ENCODE measurements around the gene TDRD10. TPM values are rescaled to one million over a fixed set of nuclear protein-coding genes. Genes with fewer than 3 reads are reported as not detected.

Gene TDRD10
- total RNA-seq, 4 donors from 2014 or later: 0.61 to 4.2 (median 0.62) TPM

DNA sequence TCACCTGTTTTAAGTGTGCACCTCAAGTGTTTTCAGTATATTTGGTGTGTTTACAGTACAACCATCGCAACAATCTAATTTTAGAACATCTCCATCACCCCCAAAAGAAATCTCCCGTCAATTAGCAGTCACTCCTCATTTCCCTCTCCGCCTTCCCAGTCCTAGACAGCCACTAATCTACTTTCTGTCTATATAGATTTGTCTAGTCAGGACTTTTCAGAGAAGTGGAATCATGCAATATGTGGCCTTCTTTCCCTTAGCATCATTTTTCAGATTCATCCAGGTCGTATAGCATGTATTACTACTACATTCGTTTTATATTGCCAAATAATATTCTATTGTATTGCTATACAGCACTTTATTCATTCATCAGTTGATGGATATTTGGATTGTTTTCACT lies 1.9 kb downstream of the TDRD10 start:
- no peak for DNase-seq
- ATAC-seq: no peak
- no peaks in the 10 kb centered on the region for H3K36me3 ChIP-seq
- H3K9me3 ChIP-seq: peaks cover 0 to 2% (median 0%) of the 10 kb centered on the region in 3 donors
- peaks cover 33 to 64% (median 39%) of the 10 kb centered on the region in 3 donors for H3K27me3 ChIP-seq
- H3K27ac ChIP-seq: no peak overlapping the region
- intact Hi-C loops (cut with DNase I; ENCODE audit: low total_unique reads) (no loop called here), in situ Hi-C loops (cut with MboI; ENCODE audit: low sequenced_read_pairs in 4 of 4) (no loop called here)
- TF ChIP-seq, protein P1, sequence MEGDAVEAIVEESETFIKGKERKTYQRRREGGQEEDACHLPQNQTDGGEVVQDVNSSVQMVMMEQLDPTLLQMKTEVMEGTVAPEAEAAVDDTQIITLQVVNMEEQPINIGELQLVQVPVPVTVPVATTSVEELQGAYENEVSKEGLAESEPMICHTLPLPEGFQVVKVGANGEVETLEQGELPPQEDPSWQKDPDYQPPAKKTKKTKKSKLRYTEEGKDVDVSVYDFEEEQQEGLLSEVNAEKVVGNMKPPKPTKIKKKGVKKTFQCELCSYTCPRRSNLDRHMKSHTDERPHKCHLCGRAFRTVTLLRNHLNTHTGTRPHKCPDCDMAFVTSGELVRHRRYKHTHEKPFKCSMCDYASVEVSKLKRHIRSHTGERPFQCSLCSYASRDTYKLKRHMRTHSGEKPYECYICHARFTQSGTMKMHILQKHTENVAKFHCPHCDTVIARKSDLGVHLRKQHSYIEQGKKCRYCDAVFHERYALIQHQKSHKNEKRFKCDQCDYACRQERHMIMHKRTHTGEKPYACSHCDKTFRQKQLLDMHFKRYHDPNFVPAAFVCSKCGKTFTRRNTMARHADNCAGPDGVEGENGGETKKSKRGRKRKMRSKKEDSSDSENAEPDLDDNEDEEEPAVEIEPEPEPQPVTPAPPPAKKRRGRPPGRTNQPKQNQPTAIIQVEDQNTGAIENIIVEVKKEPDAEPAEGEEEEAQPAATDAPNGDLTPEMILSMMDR (IDR thresholded peaks at IDR 0.05 in 4 of 5, conservative IDR thresholded peaks at IDR 0.05 in 1 of 5): no peak
- TF ChIP-seq POLR2A (IDR thresholded peaks at IDR 0.05): no peak
- peaks cover 4 to 5% of the 10 kb centered on the region in 2 donors for H3K4me1 ChIP-seq
- H3K4me3 ChIP-seq: no peak overlapping the region

DNA sequence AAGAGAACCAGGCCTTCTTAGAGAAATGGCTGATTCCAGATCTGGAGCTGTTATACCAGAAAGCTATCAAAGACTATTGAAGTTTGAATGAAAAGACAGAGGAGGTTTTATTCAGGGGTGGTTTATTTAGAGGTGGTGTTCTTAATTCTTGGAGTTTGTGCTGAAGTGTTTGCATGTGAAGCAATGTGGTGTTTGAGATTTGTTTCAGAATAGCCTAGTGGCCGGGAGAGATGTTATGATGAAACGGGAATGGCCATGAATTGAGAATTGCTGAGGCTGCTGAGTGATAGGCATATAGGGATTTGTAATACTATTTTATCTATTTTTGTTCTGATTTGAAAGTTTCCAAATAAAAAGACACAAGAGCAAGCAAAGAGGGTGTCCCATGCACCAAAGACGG lies 10.7 kb downstream of the TDRD10 start:
- H3K9me3 ChIP-seq: no peaks in the 10 kb centered on the region
- no peaks in the 10 kb centered on the region for H3K27me3 ChIP-seq
- DNase-seq (no peak), ATAC-seq (no peak)
- no peaks in the 10 kb centered on the region for H3K36me3 ChIP-seq
- no peak overlapping the region for H3K27ac ChIP-seq
- no peak overlapping the region for H3K4me3 ChIP-seq
- in situ Hi-C loops (cut with MboI; ENCODE audit: low sequenced_read_pairs in 4 of 4) (no loop called here), intact Hi-C loops (cut with DNase I; ENCODE audit: low total_unique reads) (no loop called here)
- H3K4me1 ChIP-seq: no peaks in the 10 kb centered on the region
- TF ChIP-seq, protein P1 (IDR thresholded peaks at IDR 0.05 in 4 of 5, conservative IDR thresholded peaks at IDR 0.05 in 1 of 5): no peak
- TF ChIP-seq POLR2A (IDR thresholded peaks at IDR 0.05): no peak

DNA sequence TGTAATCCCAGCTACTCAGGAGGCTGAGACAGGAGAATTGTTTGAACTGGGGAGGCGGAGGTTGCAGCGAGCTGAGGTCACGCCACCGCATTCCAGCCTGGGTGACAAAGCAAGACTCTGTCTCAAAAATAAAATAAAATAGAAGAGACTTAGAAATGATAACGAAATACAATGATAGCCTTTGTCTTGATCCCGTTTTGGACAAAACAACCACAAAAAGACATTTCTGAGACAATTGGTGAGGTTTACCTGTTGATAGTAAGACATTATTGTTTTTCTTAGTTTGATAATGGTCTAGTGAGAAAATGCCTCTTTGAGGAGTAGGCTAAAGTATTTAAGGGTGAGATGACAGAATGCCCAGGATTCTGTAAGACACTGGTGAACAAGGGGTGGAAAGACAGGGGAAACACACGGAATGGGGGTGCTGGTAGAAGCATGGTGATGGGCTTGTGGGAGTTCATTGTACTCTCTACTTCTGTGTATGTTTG lies 12.1 kb downstream of the TDRD10 start:
- in situ Hi-C loops (cut with MboI; ENCODE audit: low sequenced_read_pairs in 4 of 4): no loop called here
- H3K27me3 ChIP-seq: no peaks in the 10 kb centered on the region
- H3K27ac ChIP-seq: no peak overlapping the region
- no peak for TF ChIP-seq POLR2A (IDR thresholded peaks at IDR 0.05)
- TF ChIP-seq, protein P1 (IDR thresholded peaks at IDR 0.05 in 4 of 5, conservative IDR thresholded peaks at IDR 0.05 in 1 of 5): no peak
- H3K9me3 ChIP-seq: no peaks in the 10 kb centered on the region
- ATAC-seq (no peak), DNase-seq (no peak)
- no peak overlapping the region for H3K4me3 ChIP-seq
- intact Hi-C loops (cut with DNase I; ENCODE audit: low total_unique reads): no loop called here
- H3K36me3 ChIP-seq: no peaks in the 10 kb centered on the region
- no peaks in the 10 kb centered on the region for H3K4me1 ChIP-seq

DNA sequence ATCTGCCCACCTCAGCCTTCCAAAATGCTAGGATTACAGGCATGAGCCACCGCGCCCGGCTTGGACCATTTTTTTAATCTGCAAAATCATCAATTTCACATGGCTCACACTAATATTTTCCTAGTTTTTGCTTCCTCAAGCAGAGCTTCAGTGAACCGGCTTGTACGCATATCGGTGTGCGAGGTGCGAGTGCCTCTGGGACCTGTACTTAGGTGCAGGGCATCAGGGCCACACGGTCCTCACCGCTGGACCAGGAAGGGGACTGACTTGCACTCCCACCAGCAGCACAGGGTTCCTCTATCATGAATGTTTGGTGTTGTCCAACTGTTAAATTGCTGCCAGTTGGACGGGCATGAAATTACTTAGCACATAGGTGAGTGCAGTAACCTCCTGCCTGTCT lies 15.6 kb downstream of the TDRD10 start:
- TF ChIP-seq POLR2A (IDR thresholded peaks at IDR 0.05): no peak
- TF ChIP-seq, protein P1 (IDR thresholded peaks at IDR 0.05 in 4 of 5, conservative IDR thresholded peaks at IDR 0.05 in 1 of 5): no peak

DNA sequence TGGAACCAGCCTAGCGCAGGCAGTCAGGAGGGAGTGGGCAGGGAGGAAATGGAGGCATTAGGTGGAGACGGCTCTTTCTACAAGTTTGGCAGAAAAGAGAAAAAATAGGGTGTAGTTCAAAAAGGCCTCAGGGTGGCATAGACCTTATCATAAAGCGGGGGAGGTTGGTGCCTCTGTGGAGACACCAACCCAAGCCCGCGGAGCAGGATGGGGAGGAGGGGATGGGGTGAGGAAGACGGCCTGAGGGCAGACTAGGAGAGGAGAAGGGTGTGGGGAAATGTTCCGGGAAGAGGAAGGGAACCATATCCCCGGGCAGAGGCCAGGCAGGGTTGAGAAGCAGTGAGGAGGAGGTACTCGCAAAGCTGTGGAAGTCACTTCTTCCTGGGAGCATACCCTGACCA lies 17.6 kb downstream of the TDRD10 start:
- intact Hi-C loops (cut with DNase I; ENCODE audit: low total_unique reads): no loop called here
- Histone ChIP-seq H3K4me3 (no peak overlapping the region), H3K36me3 (no peaks in the 10 kb centered on the region), H3K27me3 (no peaks in the 10 kb centered on the region), H3K27ac (no peak overlapping the region), H3K4me1 (peaks cover 0 to 5% of the 10 kb centered on the region in 2 donors), H3K9me3 (no peaks in the 10 kb centered on the region)
- no peak for DNase-seq
- TF ChIP-seq, protein P1 (IDR thresholded peaks at IDR 0.05 in 4 of 5, conservative IDR thresholded peaks at IDR 0.05 in 1 of 5): no peak
- no peak for TF ChIP-seq POLR2A (IDR thresholded peaks at IDR 0.05)
- in situ Hi-C loops (cut with MboI; ENCODE audit: low sequenced_read_pairs in 4 of 4): no loop called here
- no peak for ATAC-seq

More for the DNA sequence above, 15.6 kb downstream of the TDRD10 start:
- Histone ChIP-seq H3K27me3 (no peaks in the 10 kb centered on the region), H3K9me3 (no peaks in the 10 kb centered on the region), H3K4me3 (no peak overlapping the region), H3K4me1 (peaks cover 0 to 5% of the 10 kb centered on the region in 2 donors), H3K36me3 (no peaks in the 10 kb centered on the region), H3K27ac (no peak overlapping the region)
- in situ Hi-C loops (cut with MboI; ENCODE audit: low sequenced_read_pairs in 4 of 4): no loop called here
- ATAC-seq (no peak), DNase-seq (no peak)
- intact Hi-C loops (cut with DNase I; ENCODE audit: low total_unique reads): no loop called here

All from gastrocnemius medialis (tissue), 4 donors.